ENCODE measurements around the gene RGS7.

The RGS7 gene

GRCh38 chr1:240824238-240824637 is 532.8 kb downstream of the RGS7 start:
- no peak for TF ChIP-seq CTCF (IDR thresholded peaks at IDR 0.05; ENCODE audit: low read length, missing control alignments)
- no peak overlapping the region for H3K4me3 ChIP-seq (replicated peaks; ENCODE audit: low read depth, low read length)
- DNase-seq (ENCODE audit: low read depth) = no peak

- no peak for DNase-seq (ENCODE audit: low read depth)
- TF ChIP-seq CTCF (IDR thresholded peaks at IDR 0.05; ENCODE audit: low read length, missing control alignments) = no peak
- no peak overlapping the region for H3K4me3 ChIP-seq (replicated peaks; ENCODE audit: low read depth, low read length)
Observed at GRCh38 chr1:240823357-240823756, 533.6 kb downstream of the RGS7 start.

- H3K4me3 ChIP-seq (replicated peaks; ENCODE audit: low read depth, low read length) = no peak overlapping the region
- TF ChIP-seq CTCF (IDR thresholded peaks at IDR 0.05; ENCODE audit: low read length, missing control alignments) = no peak
- no peak for DNase-seq (ENCODE audit: low read depth)
Observed at GRCh38 chr1:240821925-240822324, 535.1 kb downstream of the RGS7 start.

- no peak for TF ChIP-seq CTCF (IDR thresholded peaks at IDR 0.05; ENCODE audit: low read length, missing control alignments)
- H3K4me3 ChIP-seq (replicated peaks; ENCODE audit: low read depth, low read length) = no peak overlapping the region
- no peak for DNase-seq (ENCODE audit: low read depth)
Observed at GRCh38 chr1:240820816-240821215, 536.2 kb downstream of the RGS7 start.

GRCh38 chr1:240816472-240816871 is 540.5 kb downstream of the RGS7 start:
- DNase-seq (ENCODE audit: low read depth) = no peak
- H3K4me3 ChIP-seq (replicated peaks; ENCODE audit: low read depth, low read length) = no peak overlapping the region
- TF ChIP-seq CTCF (IDR thresholded peaks at IDR 0.05; ENCODE audit: low read length, missing control alignments) = no peak

- no peak for DNase-seq (ENCODE audit: low read depth)
- no peak overlapping the region for H3K4me3 ChIP-seq (replicated peaks; ENCODE audit: low read depth, low read length)
- TF ChIP-seq CTCF (IDR thresholded peaks at IDR 0.05; ENCODE audit: low read length, missing control alignments) = no peak
Observed at GRCh38 chr1:240813720-240814119, 543.3 kb downstream of the RGS7 start.

- H3K4me3 ChIP-seq (replicated peaks; ENCODE audit: low read depth, low read length) = no peak overlapping the region
- no peak for DNase-seq (ENCODE audit: low read depth)
- no peak for TF ChIP-seq CTCF (IDR thresholded peaks at IDR 0.05; ENCODE audit: low read length, missing control alignments)
Observed at GRCh38 chr1:240811256-240811655, 545.7 kb downstream of the RGS7 start.

Data from fibroblast of pulmonary artery (primary cell).